Measurements from ENCODE around the gene CFAP69. TPM values are rescaled to one million over a fixed set of nuclear protein-coding genes. Genes with fewer than 3 reads are reported as not detected.

The CFAP69 gene
- total and polyA plus RNA-seq, 2 of the 8 experiments (the other 6 are each of a cell fraction or from before 2014, with no cell fraction given), result 1.00 to 3.8 TPM

GRCh38 chr7:90244909-90245851, at the start of gene CFAP69 (continued):
- TF ChIP-seq USF2 (IDR thresholded peaks at IDR 0.05; ENCODE audit: low read length) (no peak), EZH2 (IDR thresholded peaks at IDR 0.05; ENCODE audit: low read depth, low read length, severe bottlenecking) (no peak), YY1 (IDR thresholded peaks at IDR 0.05; ENCODE audit: low read depth, low read length) (no peak), MAFK (IDR thresholded peaks at IDR 0.05; ENCODE audit: low read depth, low read length) (no peak), SUZ12 (IDR thresholded peaks at IDR 0.05; ENCODE audit: low read length) (no peak), RXRA (IDR thresholded peaks at IDR 0.05; ENCODE audit: insufficient read depth, low read depth, low read length) (no peak), EP300 (IDR thresholded peaks at IDR 0.05; ENCODE audit: borderline replicate concordance in 1 of 2, low read depth in 2 of 2, low read length in 2 of 2) (no peak; a peak in 1 of 3 replicates)
